Measurements from ENCODE around the gene AP4E1.

DNA sequence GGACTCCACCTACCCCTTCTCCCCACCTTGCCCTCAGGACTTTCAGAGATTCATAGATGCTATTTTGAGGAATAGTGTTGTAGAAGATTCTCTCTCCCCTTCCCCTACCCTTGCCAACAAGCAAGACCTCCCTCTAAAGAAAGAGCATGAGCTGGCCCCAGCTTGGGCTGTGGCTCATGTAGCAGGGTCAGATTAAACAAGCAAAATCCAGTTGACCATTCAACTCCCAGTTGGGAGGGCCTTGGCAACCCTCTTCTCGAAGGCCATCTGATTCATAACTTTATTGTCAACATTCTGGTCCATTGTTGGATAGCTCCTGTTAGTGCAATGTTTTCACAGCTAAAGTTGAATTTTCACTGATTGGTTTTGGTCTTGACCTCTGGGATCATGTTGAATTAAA is 145.1 kb downstream of the AP4E1 start:
- TF ChIP-seq, protein P1, sequence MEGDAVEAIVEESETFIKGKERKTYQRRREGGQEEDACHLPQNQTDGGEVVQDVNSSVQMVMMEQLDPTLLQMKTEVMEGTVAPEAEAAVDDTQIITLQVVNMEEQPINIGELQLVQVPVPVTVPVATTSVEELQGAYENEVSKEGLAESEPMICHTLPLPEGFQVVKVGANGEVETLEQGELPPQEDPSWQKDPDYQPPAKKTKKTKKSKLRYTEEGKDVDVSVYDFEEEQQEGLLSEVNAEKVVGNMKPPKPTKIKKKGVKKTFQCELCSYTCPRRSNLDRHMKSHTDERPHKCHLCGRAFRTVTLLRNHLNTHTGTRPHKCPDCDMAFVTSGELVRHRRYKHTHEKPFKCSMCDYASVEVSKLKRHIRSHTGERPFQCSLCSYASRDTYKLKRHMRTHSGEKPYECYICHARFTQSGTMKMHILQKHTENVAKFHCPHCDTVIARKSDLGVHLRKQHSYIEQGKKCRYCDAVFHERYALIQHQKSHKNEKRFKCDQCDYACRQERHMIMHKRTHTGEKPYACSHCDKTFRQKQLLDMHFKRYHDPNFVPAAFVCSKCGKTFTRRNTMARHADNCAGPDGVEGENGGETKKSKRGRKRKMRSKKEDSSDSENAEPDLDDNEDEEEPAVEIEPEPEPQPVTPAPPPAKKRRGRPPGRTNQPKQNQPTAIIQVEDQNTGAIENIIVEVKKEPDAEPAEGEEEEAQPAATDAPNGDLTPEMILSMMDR (IDR thresholded peaks at IDR 0.05; ENCODE audit: low read depth, low read length) = no peak
- TF ChIP-seq EZH2phosphoT487 (IDR thresholded peaks at IDR 0.05; ENCODE audit: low read depth) = no peak

All from OCI-LY3 (cell line).